SU-DHL-6 (cell line): ENCODE results near the gene STOM.

Experiments used
- EZH2phosphoT487 ChIP-seq: fragments of 200-600 bp; sonication (generic), shearing (Covaris generic); conservative IDR thresholded peaks from 2 replicates; pipeline ENCODE4 v1.6.1; 2018; ENCODE audit warnings: mild to moderate bottlenecking, antibody characterized with exemption, low read length, moderate library complexity, mixed read lengths
- TF ChIP-seq, protein P1 (sequence below): fragments of 200-600 bp; sonication (generic); IDR thresholded peaks from one replicate; pipeline ENCODE4 v1.5.1; 2017; ENCODE audit warnings: antibody characterized with exemption, mild to moderate bottlenecking, low read length, moderate library complexity; ENCODE audit not compliant: insufficient read depth, poor library complexity, severe bottlenecking

DNA sequence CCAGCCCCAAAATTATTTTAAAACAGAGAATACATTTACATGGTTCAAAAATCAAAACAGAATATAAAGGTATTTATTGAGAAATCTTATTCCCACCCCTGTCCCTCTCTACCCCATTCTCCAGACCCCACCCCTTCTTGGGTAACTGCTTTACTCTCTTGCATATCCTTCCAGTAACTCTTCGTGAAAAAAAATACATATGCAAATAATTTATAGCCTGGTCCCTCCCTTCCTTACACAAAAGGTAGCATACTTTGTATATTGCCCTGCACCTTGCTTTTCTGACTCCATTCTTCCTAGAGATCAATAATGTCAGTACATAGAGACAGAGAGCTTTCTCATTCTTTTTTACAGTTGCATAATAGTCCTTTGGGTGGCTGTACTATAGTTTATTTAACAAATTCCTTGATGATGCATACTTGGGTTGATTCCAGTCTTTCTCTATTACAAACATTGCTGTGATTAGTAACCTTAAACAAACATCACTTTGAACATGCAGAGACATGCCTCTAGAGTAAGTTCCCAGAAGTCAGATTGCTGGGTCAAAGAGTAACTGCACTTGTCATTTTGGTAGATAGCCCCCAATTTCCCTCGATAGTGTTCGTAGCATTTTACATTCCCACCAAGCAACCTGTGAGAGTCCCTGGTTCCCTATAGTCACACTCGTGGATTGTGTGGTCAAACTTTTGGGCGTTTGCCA is 47.9 kb downstream of the STOM start:
- TF ChIP-seq, protein P1, sequence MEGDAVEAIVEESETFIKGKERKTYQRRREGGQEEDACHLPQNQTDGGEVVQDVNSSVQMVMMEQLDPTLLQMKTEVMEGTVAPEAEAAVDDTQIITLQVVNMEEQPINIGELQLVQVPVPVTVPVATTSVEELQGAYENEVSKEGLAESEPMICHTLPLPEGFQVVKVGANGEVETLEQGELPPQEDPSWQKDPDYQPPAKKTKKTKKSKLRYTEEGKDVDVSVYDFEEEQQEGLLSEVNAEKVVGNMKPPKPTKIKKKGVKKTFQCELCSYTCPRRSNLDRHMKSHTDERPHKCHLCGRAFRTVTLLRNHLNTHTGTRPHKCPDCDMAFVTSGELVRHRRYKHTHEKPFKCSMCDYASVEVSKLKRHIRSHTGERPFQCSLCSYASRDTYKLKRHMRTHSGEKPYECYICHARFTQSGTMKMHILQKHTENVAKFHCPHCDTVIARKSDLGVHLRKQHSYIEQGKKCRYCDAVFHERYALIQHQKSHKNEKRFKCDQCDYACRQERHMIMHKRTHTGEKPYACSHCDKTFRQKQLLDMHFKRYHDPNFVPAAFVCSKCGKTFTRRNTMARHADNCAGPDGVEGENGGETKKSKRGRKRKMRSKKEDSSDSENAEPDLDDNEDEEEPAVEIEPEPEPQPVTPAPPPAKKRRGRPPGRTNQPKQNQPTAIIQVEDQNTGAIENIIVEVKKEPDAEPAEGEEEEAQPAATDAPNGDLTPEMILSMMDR, result no peak
- TF ChIP-seq EZH2phosphoT487, result no peak
